Activated CD8-positive, alpha-beta T cell treated with anti-CD3 and anti-CD28 coated beads for 36 hours (primary cell): ENCODE data around the gene KIF21A. TPM values are rescaled to one million over a fixed set of nuclear protein-coding genes. Genes with fewer than 3 reads are reported as not detected.

Source experiments
- ATAC-seq: fragments of 200-7000 bp; cut with Tn5 transposase; one replicate; pipeline ENCODE4 v1.10.0; 2021; ENCODE audit warnings: mild to moderate bottlenecking, moderate library complexity
- CTCF ChIA-PET: fragments of 350-600 bp; sonication (Branson Sonifier 250); formaldehyde crosslinking; loops from one replicate; lab custom pipeline; 2021; ENCODE audit warnings: antibody characterized with exemption; lab: Charles Lee
- POLR2A ChIA-PET: fragments of 350-600 bp; sonication (Branson Sonifier 250); formaldehyde crosslinking; loops from one replicate; lab custom pipeline; 2021; ENCODE audit warnings: antibody characterized with exemption; lab: Charles Lee
- DNase-seq: peaks from one replicate; pipeline ENCODE4 v3.0.0-alpha.2; 2020
- H3K27ac Mint-ChIP-seq: one replicate; pipeline ENCODE4 v1.8.0; 2021; ENCODE audit warnings: mild to moderate bottlenecking, mixed read lengths
- H3K27me3 Mint-ChIP-seq: one replicate; pipeline ENCODE4 v1.8.0; 2021; ENCODE audit warnings: mixed read lengths
- H3K36me3 Mint-ChIP-seq: one replicate; pipeline ENCODE4 v1.8.0; 2021; ENCODE audit warnings: low read depth, mixed read lengths
- H3K4me1 Mint-ChIP-seq: one replicate; pipeline ENCODE4 v1.8.0; 2021; ENCODE audit warnings: low read depth, mixed read lengths
- H3K4me3 Mint-ChIP-seq: one replicate; pipeline ENCODE4 v1.8.0; 2021; ENCODE audit warnings: mild to moderate bottlenecking, moderate library complexity, mixed read lengths
- H3K9me3 Mint-ChIP-seq: one replicate; pipeline ENCODE4 v1.8.0; 2021; ENCODE audit warnings: mixed read lengths
- CTCF ChIP-seq: fragments of 200-600 bp; IDR thresholded peaks from one replicate; pipeline ENCODE4 v1.8.0; 2022; ENCODE audit warnings: antibody characterized with exemption, mild to moderate bottlenecking
- intact Hi-C: fragments of 100-400 bp; cut with micrococcal nuclease; formaldehyde crosslinking; loops from one replicate; pipeline ENCODE4 v1.10.0; 2022
- total RNA-seq, 2 experiments: library from RNA; stranded (reverse); gene quantifications; one replicate each; pipeline ENCODE4 v1.2.3, GENCODE V29; 2021

Gene KIF21A
- total RNA-seq, 2 experiments from 2014 or later = 18.0 to 20.0 TPM

- no peaks in the 10 kb centered on the region for H3K36me3 Mint-ChIP-seq
- H3K9me3 Mint-ChIP-seq = no peaks in the 10 kb centered on the region
- H3K4me3 Mint-ChIP-seq = no peak overlapping the region
- ChIA-PET POLR2A (interaction anchor here (1.3 kb wide), 1 partner anchor 13 kb away, joined by 4 read pairs; no protein-coding TSS in a partner anchor), CTCF (no interaction called here)
- TF ChIP-seq CTCF = no peak
- ATAC-seq = no peak
- no peaks in the 10 kb centered on the region for H3K27me3 Mint-ChIP-seq
- no peak for DNase-seq
- no peak overlapping the region for H3K27ac Mint-ChIP-seq
- no peaks in the 10 kb centered on the region for H3K4me1 Mint-ChIP-seq
- intact Hi-C loops = no loop called here
Measured at GRCh38 chr12:39427360-39427808, 15.5 kb downstream of the KIF21A start.

GRCh38 chr12:39426636-39427240 is 16.2 kb downstream of the KIF21A start:
- H3K9me3 Mint-ChIP-seq = no peaks in the 10 kb centered on the region

GRCh38 chr12:39420043-39420442 is 22.9 kb downstream of the KIF21A start:
- no peak for DNase-seq
- Mint-ChIP-seq H3K9me3 (peaks cover 3% of the 10 kb centered on the region), H3K36me3 (peaks cover 10% of the 10 kb centered on the region), H3K4me1 (no peaks in the 10 kb centered on the region), H3K27me3 (no peaks in the 10 kb centered on the region), H3K4me3 (no peak overlapping the region), H3K27ac (no peak overlapping the region)
- TF ChIP-seq CTCF = no peak
- ChIA-PET POLR2A (no interaction called here), CTCF (no interaction called here)
- intact Hi-C loops = no loop called here
- no peak for ATAC-seq

More at GRCh38 chr12:39426636-39427240, 16.2 kb downstream of the KIF21A start:
- ATAC-seq (no peak), DNase-seq (no peak)
- H3K4me1 Mint-ChIP-seq = no peaks in the 10 kb centered on the region
- intact Hi-C loops = no loop called here
- H3K27me3 Mint-ChIP-seq = no peaks in the 10 kb centered on the region
- no peak overlapping the region for H3K27ac Mint-ChIP-seq
- H3K4me3 Mint-ChIP-seq = no peak overlapping the region
- POLR2A ChIA-PET = no interaction called here
- no peak for TF ChIP-seq CTCF
- H3K36me3 Mint-ChIP-seq = no peaks in the 10 kb centered on the region
- CTCF ChIA-PET = no interaction called here

GRCh38 chr12:39419471-39419870 is 23.4 kb downstream of the KIF21A start:
- no peak overlapping the region for H3K4me3 Mint-ChIP-seq
- peaks cover 3% of the 10 kb centered on the region for H3K9me3 Mint-ChIP-seq
- intact Hi-C loops = no loop called here
- no peak overlapping the region for H3K27ac Mint-ChIP-seq
- TF ChIP-seq CTCF = no peak
- ChIA-PET CTCF (no interaction called here), POLR2A (no interaction called here)
- peaks cover under 1% of the 10 kb centered on the region for H3K4me1 Mint-ChIP-seq
- H3K27me3 Mint-ChIP-seq = no peaks in the 10 kb centered on the region
- DNase-seq = no peak
- peaks cover 10% of the 10 kb centered on the region for H3K36me3 Mint-ChIP-seq
- no peak for ATAC-seq

- Mint-ChIP-seq H3K4me3 (no peak overlapping the region), H3K36me3 (peaks cover 10% of the 10 kb centered on the region), H3K27ac (no peak overlapping the region), H3K9me3 (peaks cover 3% of the 10 kb centered on the region), H3K27me3 (no peaks in the 10 kb centered on the region), H3K4me1 (peaks cover 5% of the 10 kb centered on the region)
- CTCF ChIA-PET = interaction anchor here (0.6 kb wide), 1 partner anchor 100 kb away, joined by 3 read pairs; no protein-coding TSS in a partner anchor
- POLR2A ChIA-PET = no interaction called here
- no peak for DNase-seq
- no peak for ATAC-seq
- intact Hi-C loops = no loop called here
- no peak for TF ChIP-seq CTCF
Measured at GRCh38 chr12:39417916-39418315, 25.0 kb downstream of the KIF21A start.
